Neural cell (in vitro differentiated cells): ENCODE measurements around the gene BTN2A1.

Experiments used
- CTCF ChIP-seq: fragments of 450-650 bp; IDR thresholded peaks from 2 replicates; pipeline ENCODE4 v1.5.1; 2014; ENCODE audit warnings: antibody characterized with exemption, mild to moderate bottlenecking, moderate library complexity; ENCODE audit not compliant: poor library complexity, severe bottlenecking
- EZH2 ChIP-seq: fragments of 200-600, 300-800 bp; shearing (Covaris generic), sonication (generic); IDR thresholded peaks from 2 replicates; pipeline ENCODE4 v1.6.1; 2014; ENCODE audit warnings: antibody characterized with exemption, low read length, borderline replicate concordance, mild to moderate bottlenecking; ENCODE audit not compliant: insufficient read depth, poor library complexity, severe bottlenecking
- POLR2AphosphoS5 ChIP-seq: IDR thresholded peaks from 2 replicates; pipeline ENCODE4 v1.6.1; 2012
- RAD21 ChIP-seq: fragments of 450-650 bp; conservative IDR thresholded peaks from 2 replicates; pipeline ENCODE4 v1.6.1; 2014; ENCODE audit warnings: antibody characterized with exemption, mild to moderate bottlenecking, moderate library complexity
- SMC3 ChIP-seq: fragments of 450-650 bp; conservative IDR thresholded peaks from 2 replicates; pipeline ENCODE4 v1.6.1; 2014; ENCODE audit warnings: antibody characterized with exemption, mild to moderate bottlenecking, moderate library complexity; ENCODE audit not compliant: poor library complexity

- TF ChIP-seq CTCF (no peak), SMC3 (no peak), EZH2 (no peak), RAD21 (no peak), POLR2AphosphoS5 (no peak)
Measured at GRCh38 chr6:26476896-26477295, 19.1 kb downstream of the BTN2A1 start.
